Fibroblast of lung (primary cell): ENCODE data around the gene EIF2D. TPM values are rescaled to one million over a fixed set of nuclear protein-coding genes. Genes with fewer than 3 reads are reported as not detected.

Source experiments
- DNase-seq, 2 donors: peaks; one replicate each; pipeline versions ENCODE4 v3.0.0 to v3.0.0-alpha.2; 2010; ENCODE audit warnings: low read depth in 2 of 2
- H2AFZ ChIP-seq: 2 replicates; pipeline ENCODE4 v1.5.1; 2012; ENCODE audit warnings: low read length, control low read depth, inconsistent platforms
- H3K27ac ChIP-seq: 2 replicates; pipeline ENCODE4 v1.5.1; 2011; ENCODE audit warnings: low read length, control low read depth; ENCODE audit not compliant: insufficient read depth
- H3K27me3 ChIP-seq: 2 replicates; pipeline ENCODE4 v1.5.1; 2011; ENCODE audit warnings: mild to moderate bottlenecking, low read length; ENCODE audit not compliant: control insufficient read depth, insufficient read depth
- H3K36me3 ChIP-seq: 2 replicates; pipeline ENCODE4 v1.5.1; 2011; ENCODE audit warnings: low read length; ENCODE audit not compliant: control insufficient read depth, insufficient read depth
- H3K4me1 ChIP-seq: 2 replicates; pipeline ENCODE4 v1.5.1; 2011; ENCODE audit warnings: low read length; ENCODE audit not compliant: control insufficient read depth, insufficient read depth; ENCODE audit errors: extremely low read depth
- H3K4me2 ChIP-seq: 2 replicates; pipeline ENCODE4 v1.5.1; 2011; ENCODE audit warnings: low read length, control low read depth; ENCODE audit not compliant: insufficient read depth; ENCODE audit errors: extremely low read depth
- H3K4me3 ChIP-seq, 4 experiments: fragments of 200-600 bp in 1 of 4; sonication (generic) in 1 of 4; replicated peaks in 1 of 4; 2 replicates each; pipeline ENCODE4 v1.5.1; 2011 to 2016; ENCODE audit warnings: low read length in 4 of 4, low read depth in 3 of 4, mild to moderate bottlenecking in 3 of 4, control low read depth in 2 of 4, inconsistent platforms in 1 of 4, mixed read lengths in 1 of 4; ENCODE audit not compliant: insufficient read depth in 1 of 4; ENCODE audit errors: control extremely low read depth in 1 of 4
- H3K79me2 ChIP-seq: 2 replicates; pipeline ENCODE4 v1.5.1; 2012; ENCODE audit warnings: mild to moderate bottlenecking, low read length, inconsistent platforms; ENCODE audit not compliant: control insufficient read depth, insufficient read depth
- H3K9ac ChIP-seq: 2 replicates; pipeline ENCODE4 v1.5.1; 2011; ENCODE audit warnings: mild to moderate bottlenecking, low read length, control low read depth; ENCODE audit not compliant: insufficient read depth
- H3K9me3 ChIP-seq: 2 replicates; pipeline ENCODE4 v1.5.1; 2012; ENCODE audit warnings: low read depth, low read length; ENCODE audit not compliant: control insufficient read depth, insufficient read depth
- H4K20me1 ChIP-seq: 2 replicates; pipeline ENCODE4 v1.5.1; 2011; ENCODE audit warnings: low read length; ENCODE audit not compliant: control insufficient read depth, insufficient read depth; ENCODE audit errors: extremely low read depth
- EZH2 ChIP-seq: IDR thresholded peaks from 2 replicates; pipeline ENCODE4 v1.5.1; 2012; ENCODE audit warnings: low read length, control low read depth, mild to moderate bottlenecking; ENCODE audit errors: missing control alignments
- polyA plus RNA-seq, 2 donors: library from polyadenylated mRNA; depleted of rRNA in 1 of 2; stranded (reverse) in 1 of 2; unstranded in 1 of 2; fragments of >200 nt; gene quantifications; 2 replicates each; pipeline ENCODE4 v1.2.1, GENCODE V29; 2011 to 2012; ENCODE audit warnings: missing spikeins in 1 of 2
- total RNA-seq: library from RNA; depleted of rRNA; stranded (reverse); fragments of >200 nt; gene quantifications from 2 replicates; pipeline ENCODE4 v1.2.1, GENCODE V29; 2014
- TF ChIP-seq, protein P1 (sequence below), 2 donors: IDR thresholded peaks in 1 of 2; conservative IDR thresholded peaks in 1 of 2; 1 replicate in 1 of 2; 2 replicates in 1 of 2; pipeline ENCODE4 v1.5.1; 2011 to 2012; ENCODE audit warnings: low read length in 2 of 2, control low read depth in 1 of 2, inconsistent platforms in 1 of 2, low read depth in 1 of 2, mild to moderate bottlenecking in 1 of 2

Gene EIF2D
- total and polyA plus RNA-seq, 2 donors (not counting 1 experiment from before 2014, with no cell fraction given) = 53.0 to 59.8 TPM

DNA sequence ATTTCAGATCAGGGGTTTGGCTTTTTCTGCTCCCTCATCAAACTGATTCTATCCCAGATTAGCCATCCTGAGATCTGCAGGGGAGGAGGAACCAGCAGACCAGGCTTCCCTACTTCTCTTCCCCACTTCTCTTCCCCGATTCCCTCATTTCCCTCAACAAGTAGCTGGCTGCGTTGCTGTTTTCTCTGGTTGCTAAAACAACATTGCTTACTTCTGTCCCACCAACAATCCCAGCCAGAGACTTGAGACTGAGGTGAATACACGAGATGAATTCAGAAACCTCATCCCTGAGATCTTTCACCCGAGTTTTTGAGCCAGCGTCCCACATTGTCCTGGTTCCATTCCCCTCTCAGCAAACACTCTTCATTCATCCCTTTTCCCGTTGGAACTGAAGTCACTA is 45.5 kb upstream of the EIF2D start:
- H3K79me2 ChIP-seq = no peaks in the 10 kb centered on the region
- no peaks in the 10 kb centered on the region for H3K9me3 ChIP-seq
- no peaks in the 10 kb centered on the region for H4K20me1 ChIP-seq
- H3K9ac ChIP-seq = no peak overlapping the region
- no peak overlapping the region for H3K27ac ChIP-seq
- TF ChIP-seq, protein P1, sequence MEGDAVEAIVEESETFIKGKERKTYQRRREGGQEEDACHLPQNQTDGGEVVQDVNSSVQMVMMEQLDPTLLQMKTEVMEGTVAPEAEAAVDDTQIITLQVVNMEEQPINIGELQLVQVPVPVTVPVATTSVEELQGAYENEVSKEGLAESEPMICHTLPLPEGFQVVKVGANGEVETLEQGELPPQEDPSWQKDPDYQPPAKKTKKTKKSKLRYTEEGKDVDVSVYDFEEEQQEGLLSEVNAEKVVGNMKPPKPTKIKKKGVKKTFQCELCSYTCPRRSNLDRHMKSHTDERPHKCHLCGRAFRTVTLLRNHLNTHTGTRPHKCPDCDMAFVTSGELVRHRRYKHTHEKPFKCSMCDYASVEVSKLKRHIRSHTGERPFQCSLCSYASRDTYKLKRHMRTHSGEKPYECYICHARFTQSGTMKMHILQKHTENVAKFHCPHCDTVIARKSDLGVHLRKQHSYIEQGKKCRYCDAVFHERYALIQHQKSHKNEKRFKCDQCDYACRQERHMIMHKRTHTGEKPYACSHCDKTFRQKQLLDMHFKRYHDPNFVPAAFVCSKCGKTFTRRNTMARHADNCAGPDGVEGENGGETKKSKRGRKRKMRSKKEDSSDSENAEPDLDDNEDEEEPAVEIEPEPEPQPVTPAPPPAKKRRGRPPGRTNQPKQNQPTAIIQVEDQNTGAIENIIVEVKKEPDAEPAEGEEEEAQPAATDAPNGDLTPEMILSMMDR (conservative IDR thresholded peaks at IDR 0.05 in 1 of 2, IDR thresholded peaks at IDR 0.05 in 1 of 2; ENCODE audit: low read depth in 1 of 2, low read length in 2 of 2) = no peak
- no peak for TF ChIP-seq EZH2
- H2AFZ ChIP-seq = no peak overlapping the region
- H3K4me2 ChIP-seq = no peak overlapping the region
- no peaks in the 10 kb centered on the region for H3K36me3 ChIP-seq
- H3K4me1 ChIP-seq = no peaks in the 10 kb centered on the region
- H3K27me3 ChIP-seq = no peaks in the 10 kb centered on the region
- no peak overlapping the region for H3K4me3 ChIP-seq
- DNase-seq = no peak

DNA sequence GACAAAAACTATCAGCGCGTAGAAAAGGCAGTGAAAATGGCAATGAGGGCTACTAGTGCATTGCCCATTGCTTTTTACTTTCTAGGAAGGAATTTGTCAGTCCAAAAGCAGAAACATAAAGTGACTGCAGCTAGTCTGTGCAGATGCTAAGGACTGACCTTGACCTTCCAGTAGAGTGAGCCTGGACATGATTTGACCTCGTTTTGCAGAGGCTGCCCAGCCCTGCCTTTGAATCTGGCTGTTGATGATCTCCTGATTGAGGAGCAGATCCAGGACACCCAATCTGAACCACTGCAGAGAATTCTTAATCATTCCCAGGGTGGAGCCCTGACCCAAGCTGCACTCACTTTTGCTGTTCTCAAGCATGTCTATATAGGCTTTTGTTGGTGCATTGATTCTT is 44.7 kb upstream of the EIF2D start:
- H3K4me1 ChIP-seq = no peaks in the 10 kb centered on the region
- H4K20me1 ChIP-seq = no peaks in the 10 kb centered on the region
- no peak overlapping the region for H3K27ac ChIP-seq
- no peaks in the 10 kb centered on the region for H3K9me3 ChIP-seq
- TF ChIP-seq EZH2 = no peak
- TF ChIP-seq, protein P1 (conservative IDR thresholded peaks at IDR 0.05 in 1 of 2, IDR thresholded peaks at IDR 0.05 in 1 of 2; ENCODE audit: low read depth in 1 of 2, low read length in 2 of 2) = no peak
- H3K79me2 ChIP-seq = no peaks in the 10 kb centered on the region
- no peak overlapping the region for H2AFZ ChIP-seq
- no peak for DNase-seq
- H3K4me2 ChIP-seq = no peak overlapping the region
- no peaks in the 10 kb centered on the region for H3K27me3 ChIP-seq
- no peak overlapping the region for H3K9ac ChIP-seq
- H3K4me3 ChIP-seq = no peak overlapping the region
- H3K36me3 ChIP-seq = peaks cover under 1% of the 10 kb centered on the region

GRCh38 chr1:206655471-206655882 is 43.2 kb upstream of the EIF2D start:
- Histone ChIP-seq H3K4me2 (no peak overlapping the region), H3K36me3 (peaks cover 2% of the 10 kb centered on the region), H3K9me3 (no peaks in the 10 kb centered on the region), H3K4me3 (no peak overlapping the region), H2AFZ (no peak overlapping the region), H3K27ac (no peak overlapping the region), H3K79me2 (no peaks in the 10 kb centered on the region), H3K9ac (no peak overlapping the region), H3K4me1 (no peaks in the 10 kb centered on the region), H4K20me1 (no peaks in the 10 kb centered on the region), H3K27me3 (no peaks in the 10 kb centered on the region)
- DNase-seq = no peak
- TF ChIP-seq, protein P1 (conservative IDR thresholded peaks at IDR 0.05 in 1 of 2, IDR thresholded peaks at IDR 0.05 in 1 of 2; ENCODE audit: low read depth in 1 of 2, low read length in 2 of 2) = no peak
- TF ChIP-seq EZH2 = no peak
